Measurements from ENCODE around the gene POU2F2.
A peak's percentile ranks its signal among the peaks of the same experiment; 100 is the strongest.

Gene POU2F2

DNA sequence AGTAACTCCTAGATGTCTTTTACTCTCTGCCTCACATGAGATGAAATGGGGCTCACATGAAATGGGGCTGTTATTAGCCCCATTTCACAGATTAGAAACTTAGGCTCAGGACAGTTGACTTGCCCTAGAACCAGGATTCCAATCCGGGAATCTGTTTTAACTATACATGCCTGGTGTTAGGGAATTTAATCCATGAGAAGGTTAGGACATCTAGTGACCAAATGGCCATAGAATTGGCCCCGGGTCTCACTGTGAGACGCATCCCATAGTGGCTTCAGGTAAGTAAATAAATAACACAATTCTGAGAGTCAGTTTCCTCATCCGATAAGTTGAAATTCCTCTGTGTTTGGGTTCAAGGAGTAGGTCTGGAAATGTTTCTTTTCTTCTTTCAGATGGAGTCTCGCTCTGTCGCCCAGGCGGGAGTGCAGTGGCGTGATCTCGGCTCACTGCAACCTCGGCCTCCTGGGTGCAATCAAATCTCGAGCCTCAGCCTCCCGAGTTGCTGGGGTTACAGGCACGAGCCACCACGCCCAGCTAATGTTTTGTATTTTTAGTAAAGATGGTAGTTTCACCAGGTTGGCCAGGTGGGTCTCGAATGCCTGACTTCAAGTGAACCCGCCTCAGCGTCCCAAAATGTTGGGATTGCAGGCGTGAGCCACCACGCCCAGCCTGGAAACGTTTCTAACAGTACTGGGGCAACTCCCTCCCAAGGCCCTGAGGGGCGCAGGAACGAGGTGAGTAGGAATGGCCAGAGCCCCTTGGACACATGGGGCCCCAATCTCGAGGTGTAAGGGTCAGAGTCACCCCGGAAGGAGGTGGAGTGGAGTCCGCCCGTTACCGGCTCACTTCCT is 57.5 kb downstream of the POU2F2 start:
- H3K9me3 ChIP-seq (ENCODE audit: control insufficient read depth, low read length) = no peaks in the 10 kb centered on the region
- peaks cover 14% of the 10 kb centered on the region for H3K4me1 ChIP-seq
- no peaks in the 10 kb centered on the region for H3K27me3 ChIP-seq (ENCODE audit: control insufficient read depth, insufficient read depth, low read length)
- H2AFZ ChIP-seq = peak overlapping the region; percentile 97
- H3K9ac ChIP-seq = peak overlapping the region; percentile 93
- peak overlapping the region; percentile 91 for H3K4me3 ChIP-seq (ENCODE audit: low read depth, low read length)
- peaks cover 13% of the 10 kb centered on the region for H3K79me2 ChIP-seq
- peak overlapping the region; percentile 96 for H3K27ac ChIP-seq
- H3K4me2 ChIP-seq (ENCODE audit: low read length) = peak overlapping the region; percentile 88
- H3K36me3 ChIP-seq (ENCODE audit: control insufficient read depth, insufficient read depth, low read length) = no peaks in the 10 kb centered on the region
- TF ChIP-seq, protein P1, sequence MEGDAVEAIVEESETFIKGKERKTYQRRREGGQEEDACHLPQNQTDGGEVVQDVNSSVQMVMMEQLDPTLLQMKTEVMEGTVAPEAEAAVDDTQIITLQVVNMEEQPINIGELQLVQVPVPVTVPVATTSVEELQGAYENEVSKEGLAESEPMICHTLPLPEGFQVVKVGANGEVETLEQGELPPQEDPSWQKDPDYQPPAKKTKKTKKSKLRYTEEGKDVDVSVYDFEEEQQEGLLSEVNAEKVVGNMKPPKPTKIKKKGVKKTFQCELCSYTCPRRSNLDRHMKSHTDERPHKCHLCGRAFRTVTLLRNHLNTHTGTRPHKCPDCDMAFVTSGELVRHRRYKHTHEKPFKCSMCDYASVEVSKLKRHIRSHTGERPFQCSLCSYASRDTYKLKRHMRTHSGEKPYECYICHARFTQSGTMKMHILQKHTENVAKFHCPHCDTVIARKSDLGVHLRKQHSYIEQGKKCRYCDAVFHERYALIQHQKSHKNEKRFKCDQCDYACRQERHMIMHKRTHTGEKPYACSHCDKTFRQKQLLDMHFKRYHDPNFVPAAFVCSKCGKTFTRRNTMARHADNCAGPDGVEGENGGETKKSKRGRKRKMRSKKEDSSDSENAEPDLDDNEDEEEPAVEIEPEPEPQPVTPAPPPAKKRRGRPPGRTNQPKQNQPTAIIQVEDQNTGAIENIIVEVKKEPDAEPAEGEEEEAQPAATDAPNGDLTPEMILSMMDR (IDR thresholded peaks at IDR 0.05) = no peak

DNA sequence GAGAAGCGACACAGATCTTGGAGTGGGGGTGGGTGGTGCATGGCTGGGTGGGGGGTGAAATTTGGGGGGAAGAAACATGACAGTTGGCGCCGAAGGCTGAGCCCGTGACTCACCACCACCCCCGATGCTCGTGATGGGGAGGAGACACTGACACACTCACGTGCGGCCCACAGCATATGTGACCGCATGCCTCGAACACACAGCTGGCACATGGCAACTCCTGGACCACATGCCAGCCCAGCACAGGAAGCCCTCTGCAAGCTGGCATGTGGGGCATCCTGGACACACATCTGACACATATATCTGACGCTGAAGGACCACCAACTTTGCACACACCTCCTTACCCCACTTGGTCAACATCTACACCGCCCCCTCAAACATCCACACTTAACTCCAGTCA is 61.0 kb downstream of the POU2F2 start:
- TF ChIP-seq, protein P1 (IDR thresholded peaks at IDR 0.05) = no peak
- Histone ChIP-seq H3K27me3 (ENCODE audit: control insufficient read depth, insufficient read depth, low read length) (no peaks in the 10 kb centered on the region), H2AFZ (no peak overlapping the region), H3K4me1 (peaks cover 16% of the 10 kb centered on the region), H3K4me2 (ENCODE audit: low read length) (no peak overlapping the region), H3K79me2 (peaks cover 5% of the 10 kb centered on the region), H3K9me3 (ENCODE audit: control insufficient read depth, low read length) (no peaks in the 10 kb centered on the region), H3K27ac (no peak overlapping the region), H3K9ac (no peak overlapping the region), H3K36me3 (ENCODE audit: control insufficient read depth, insufficient read depth, low read length) (no peaks in the 10 kb centered on the region), H3K4me3 (ENCODE audit: low read depth, low read length) (no peak overlapping the region)

DNA sequence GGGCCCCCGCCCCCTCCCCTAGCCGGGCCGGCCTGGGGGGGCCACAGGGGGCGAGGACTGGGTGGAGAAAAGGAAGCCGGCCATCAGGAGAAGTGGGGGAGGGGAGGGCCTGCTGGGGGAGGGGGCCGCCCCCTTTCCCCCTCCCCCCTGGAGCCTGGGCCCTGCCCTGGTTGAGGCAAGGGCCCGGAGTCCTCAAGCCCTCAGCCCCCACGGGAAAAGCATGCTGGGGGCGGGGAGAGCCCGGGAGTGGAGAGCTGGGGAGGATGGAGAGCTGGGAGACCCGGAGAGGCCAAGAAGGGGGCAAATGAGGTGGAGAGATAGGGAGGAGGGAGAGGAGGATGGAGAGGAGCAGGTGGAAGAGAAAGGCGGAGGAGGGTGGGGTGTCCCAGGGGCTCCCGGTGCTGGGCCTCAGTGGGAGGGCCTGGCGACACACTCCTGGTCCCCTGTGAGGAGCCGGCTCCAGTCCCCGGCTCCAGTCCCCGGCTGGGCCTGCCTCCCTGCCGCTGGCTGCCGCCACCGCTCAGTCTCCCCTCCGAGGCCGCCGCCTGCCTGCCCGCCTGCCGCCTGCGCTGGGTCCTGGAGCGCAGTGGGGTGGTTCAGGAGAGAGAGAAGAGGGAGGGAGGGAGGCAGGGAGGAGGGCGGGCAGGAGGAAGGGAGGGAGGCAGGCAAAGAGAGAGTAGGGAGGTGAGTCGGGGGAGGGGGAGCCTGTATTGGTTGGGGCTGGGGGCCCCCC is 62.5 kb downstream of the POU2F2 start, which contains the start of gene GRIK5:
Gene GRIK5, minus strand, starts transcription at position 588 of the 733 bp plus-strand sequence. CDS start 4,436 bp downstream, outside the sequence.
- Histone ChIP-seq H3K27me3 (ENCODE audit: control insufficient read depth, insufficient read depth, low read length) (no peaks in the 10 kb centered on the region), H3K27ac (peak within 1 kb of the TSS; percentile 57), H3K4me3 (ENCODE audit: low read depth, low read length) (peak within 1 kb of the TSS; percentile 82)

DNA sequence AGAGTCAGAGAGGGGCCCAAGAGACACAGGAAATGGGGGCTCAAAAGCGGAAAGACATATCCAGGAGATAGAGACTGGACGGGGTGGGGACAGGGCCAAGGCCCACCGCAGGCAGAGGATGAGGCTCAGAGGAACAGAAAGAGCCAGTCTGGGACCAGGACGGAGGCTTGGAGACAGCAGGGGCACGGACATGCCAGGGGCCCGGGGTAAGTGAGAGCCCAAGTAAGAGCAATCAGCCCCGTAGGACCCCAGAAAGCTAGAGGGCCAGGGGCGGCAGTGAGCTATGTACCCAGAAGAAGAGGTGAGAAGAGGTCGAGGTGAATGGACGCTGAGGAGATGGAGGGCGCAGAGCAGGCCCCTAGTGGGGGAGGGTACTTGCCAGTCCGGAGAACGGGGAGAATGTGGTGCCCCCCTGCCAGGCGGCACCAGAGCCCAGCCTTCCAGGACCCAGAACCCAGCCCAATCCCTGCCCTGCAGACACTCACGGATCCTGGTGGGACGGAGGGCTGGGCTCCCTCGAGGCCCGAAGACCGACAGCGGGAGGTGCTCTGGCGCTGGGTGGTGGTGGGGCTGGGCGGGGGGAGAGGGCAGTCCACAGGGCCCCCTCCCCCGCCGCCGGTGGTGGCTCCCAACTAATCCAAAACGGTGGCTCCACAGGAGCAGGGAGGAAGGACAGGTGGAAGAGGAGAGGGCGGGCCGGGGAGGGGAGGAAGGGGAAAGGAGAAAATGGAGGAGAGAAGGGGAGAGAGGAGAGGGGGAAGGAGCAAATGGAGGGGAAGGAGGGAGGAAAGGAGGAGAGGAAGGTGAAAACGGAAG is 63.3 kb downstream of the POU2F2 start:
- H3K4me1 ChIP-seq = peaks cover 16% of the 10 kb centered on the region
- peaks cover 3% of the 10 kb centered on the region for H3K79me2 ChIP-seq
- H3K27ac ChIP-seq = peak overlapping the region; percentile 57
- H3K4me2 ChIP-seq (ENCODE audit: low read length) = peak overlapping the region; percentile 96
- H2AFZ ChIP-seq = peak overlapping the region; percentile 73
- TF ChIP-seq, protein P1 (IDR thresholded peaks at IDR 0.05) = no peak
- peak overlapping the region; percentile 82 for H3K4me3 ChIP-seq (ENCODE audit: low read depth, low read length)
- no peaks in the 10 kb centered on the region for H3K27me3 ChIP-seq (ENCODE audit: control insufficient read depth, insufficient read depth, low read length)
- peak overlapping the region; percentile 83 for H3K9ac ChIP-seq
- H3K9me3 ChIP-seq (ENCODE audit: control insufficient read depth, low read length) = no peaks in the 10 kb centered on the region
- H3K36me3 ChIP-seq (ENCODE audit: control insufficient read depth, insufficient read depth, low read length) = no peaks in the 10 kb centered on the region

More for the DNA sequence above, 62.5 kb downstream of the POU2F2 start, which contains the start of gene GRIK5:
- H3K79me2 ChIP-seq = peaks cover 3% of the 10 kb centered on the region
- H3K9ac ChIP-seq = peak within 1 kb of the TSS; percentile 83
- H3K4me2 ChIP-seq (ENCODE audit: low read length) = peak within 1 kb of the TSS; percentile 96
- peak within 1 kb of the TSS; percentile 73 for H2AFZ ChIP-seq
- H3K4me1 ChIP-seq = peaks cover 16% of the 10 kb centered on the region
- no peaks in the 10 kb centered on the region for H3K9me3 ChIP-seq (ENCODE audit: control insufficient read depth, low read length)
- no peaks in the 10 kb centered on the region for H3K36me3 ChIP-seq (ENCODE audit: control insufficient read depth, insufficient read depth, low read length)
- TF ChIP-seq, protein P1 (IDR thresholded peaks at IDR 0.05) = no peak
